ENCODE measurements around the gene OR5K3. TPM values are rescaled to one million over a fixed set of nuclear protein-coding genes. Genes with fewer than 3 reads are reported as not detected.

The OR5K3 gene
- total RNA-seq, 2 donors from 2014 or later = not detected

DNA sequence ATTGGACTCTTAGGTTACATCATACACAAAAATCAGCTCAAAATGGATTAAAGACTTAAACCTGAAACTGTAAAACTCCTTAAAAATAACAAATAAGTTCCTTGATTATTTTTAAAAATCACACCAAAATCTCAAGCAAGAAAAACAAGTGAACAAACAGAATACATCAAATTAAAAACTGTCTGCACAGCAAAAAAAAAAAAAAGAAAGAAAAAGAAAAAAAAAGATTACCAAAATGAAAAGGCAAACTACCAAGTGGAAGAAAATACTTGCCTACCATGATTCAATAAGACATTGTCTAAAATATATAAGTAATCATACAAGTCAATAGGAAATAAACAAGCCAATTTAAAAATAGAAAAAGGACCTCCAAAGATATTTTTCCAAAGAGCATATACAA, 19.3 kb upstream of the OR5K3 start:
- Histone ChIP-seq H3K4me3 (no peak overlapping the region), H3K9me3 (no peaks in the 10 kb centered on the region), H3K36me3 (no peaks in the 10 kb centered on the region), H3K4me1 (ENCODE audit: control insufficient read depth in 1 of 2, low read depth in 2 of 2) (no peaks in the 10 kb centered on the region), H3K27ac (no peak overlapping the region), H3K27me3 (replicated peaks; ENCODE audit: insufficient read depth) (no peaks in the 10 kb centered on the region)
- no peak for DNase-seq (ENCODE audit: low spot score)
- TF ChIP-seq, protein P1, sequence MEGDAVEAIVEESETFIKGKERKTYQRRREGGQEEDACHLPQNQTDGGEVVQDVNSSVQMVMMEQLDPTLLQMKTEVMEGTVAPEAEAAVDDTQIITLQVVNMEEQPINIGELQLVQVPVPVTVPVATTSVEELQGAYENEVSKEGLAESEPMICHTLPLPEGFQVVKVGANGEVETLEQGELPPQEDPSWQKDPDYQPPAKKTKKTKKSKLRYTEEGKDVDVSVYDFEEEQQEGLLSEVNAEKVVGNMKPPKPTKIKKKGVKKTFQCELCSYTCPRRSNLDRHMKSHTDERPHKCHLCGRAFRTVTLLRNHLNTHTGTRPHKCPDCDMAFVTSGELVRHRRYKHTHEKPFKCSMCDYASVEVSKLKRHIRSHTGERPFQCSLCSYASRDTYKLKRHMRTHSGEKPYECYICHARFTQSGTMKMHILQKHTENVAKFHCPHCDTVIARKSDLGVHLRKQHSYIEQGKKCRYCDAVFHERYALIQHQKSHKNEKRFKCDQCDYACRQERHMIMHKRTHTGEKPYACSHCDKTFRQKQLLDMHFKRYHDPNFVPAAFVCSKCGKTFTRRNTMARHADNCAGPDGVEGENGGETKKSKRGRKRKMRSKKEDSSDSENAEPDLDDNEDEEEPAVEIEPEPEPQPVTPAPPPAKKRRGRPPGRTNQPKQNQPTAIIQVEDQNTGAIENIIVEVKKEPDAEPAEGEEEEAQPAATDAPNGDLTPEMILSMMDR (IDR thresholded peaks at IDR 0.05) = no peak
- ATAC-seq (ENCODE audit: insufficient number of reproducible peaks, low FRiP score, low read depth) = no peak

DNA sequence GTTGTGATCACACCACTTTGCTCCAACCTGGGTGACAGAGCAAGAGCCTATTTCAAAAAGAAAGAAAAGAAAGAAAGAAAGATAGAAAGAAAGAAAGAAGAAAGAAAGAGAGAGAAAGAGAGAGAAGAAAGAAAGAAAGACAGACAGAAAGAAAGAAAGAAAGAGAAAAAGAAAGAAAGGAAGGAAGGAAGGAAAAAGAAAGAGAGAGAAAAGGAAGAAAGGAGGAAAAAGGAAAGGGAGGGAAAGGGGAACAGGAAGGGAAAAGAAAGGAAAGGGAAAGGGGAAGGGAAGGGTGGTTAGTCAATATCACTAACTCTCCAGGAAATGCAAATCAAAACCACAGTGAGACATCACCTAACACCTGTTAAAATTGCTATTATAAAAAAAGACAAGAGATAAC, 18.6 kb upstream of the OR5K3 start:
- Histone ChIP-seq H3K4me1 (ENCODE audit: control insufficient read depth in 1 of 2, low read depth in 2 of 2) (no peaks in the 10 kb centered on the region), H3K4me3 (no peak overlapping the region), H3K27me3 (replicated peaks; ENCODE audit: insufficient read depth) (no peaks in the 10 kb centered on the region), H3K36me3 (no peaks in the 10 kb centered on the region), H3K27ac (no peak overlapping the region), H3K9me3 (no peaks in the 10 kb centered on the region)
- no peak for ATAC-seq (ENCODE audit: insufficient number of reproducible peaks, low FRiP score, low read depth)
- TF ChIP-seq, protein P1 (IDR thresholded peaks at IDR 0.05) = no peak
- DNase-seq (ENCODE audit: low spot score) = no peak

DNA sequence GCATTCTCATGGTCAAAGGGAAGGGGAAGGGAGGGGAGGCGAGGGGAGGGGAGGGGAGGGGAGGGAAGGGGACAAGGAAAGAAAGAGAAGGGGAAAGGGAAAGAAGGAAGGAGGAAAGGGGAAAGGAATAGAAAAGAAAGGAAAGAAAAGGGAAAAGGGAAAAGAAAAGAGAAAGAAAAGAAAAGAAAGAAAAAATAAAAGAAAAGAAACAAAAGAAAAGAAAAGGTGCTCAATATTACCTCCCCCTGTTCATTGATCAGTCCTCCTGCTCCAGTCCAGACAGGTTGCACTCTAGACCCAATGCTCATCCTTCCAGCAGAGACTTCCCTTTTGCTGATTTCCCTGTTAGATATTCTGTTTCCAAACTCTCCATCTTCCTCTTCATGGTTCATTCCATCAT, 18.0 kb upstream of the OR5K3 start:
- no peaks in the 10 kb centered on the region for H3K27me3 ChIP-seq (replicated peaks; ENCODE audit: insufficient read depth)
- no peaks in the 10 kb centered on the region for H3K9me3 ChIP-seq

DNA sequence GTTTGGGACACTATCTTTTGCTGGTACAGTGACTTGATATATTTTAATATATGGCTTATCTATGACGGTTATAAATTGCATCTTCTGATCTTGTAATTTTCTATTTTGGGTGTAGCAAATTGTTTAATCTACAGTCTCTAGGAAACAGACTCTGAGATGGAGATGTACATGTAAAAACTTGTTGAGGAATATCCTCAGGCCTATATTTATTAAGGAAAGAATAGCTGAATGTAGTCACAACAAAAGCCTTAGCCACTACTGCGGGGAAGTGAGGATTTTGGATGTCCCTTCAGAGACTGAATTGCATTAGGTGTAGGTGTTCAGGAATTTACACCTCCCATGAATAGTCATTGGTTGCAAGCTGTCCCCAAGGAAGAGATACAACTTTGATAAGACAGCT, 13.8 kb upstream of the OR5K3 start:
- Histone ChIP-seq H3K9me3 (no peaks in the 10 kb centered on the region), H3K27ac (no peak overlapping the region), H3K27me3 (replicated peaks; ENCODE audit: insufficient read depth) (no peaks in the 10 kb centered on the region), H3K36me3 (no peaks in the 10 kb centered on the region), H3K4me1 (ENCODE audit: control insufficient read depth in 1 of 2, low read depth in 2 of 2) (no peaks in the 10 kb centered on the region), H3K4me3 (no peak overlapping the region)
- TF ChIP-seq, protein P1 (IDR thresholded peaks at IDR 0.05) = no peak
- ATAC-seq (ENCODE audit: insufficient number of reproducible peaks, low FRiP score, low read depth) = no peak
- no peak for DNase-seq (ENCODE audit: low spot score)

More for the DNA sequence above, 18.0 kb upstream of the OR5K3 start:
- ATAC-seq (ENCODE audit: insufficient number of reproducible peaks, low FRiP score, low read depth) = no peak
- TF ChIP-seq, protein P1 (IDR thresholded peaks at IDR 0.05) = no peak
- H3K4me3 ChIP-seq = no peak overlapping the region
- no peak for DNase-seq (ENCODE audit: low spot score)
- H3K27ac ChIP-seq = no peak overlapping the region
- H3K4me1 ChIP-seq (ENCODE audit: control insufficient read depth in 1 of 2, low read depth in 2 of 2) = no peaks in the 10 kb centered on the region
- H3K36me3 ChIP-seq = no peaks in the 10 kb centered on the region

DNA sequence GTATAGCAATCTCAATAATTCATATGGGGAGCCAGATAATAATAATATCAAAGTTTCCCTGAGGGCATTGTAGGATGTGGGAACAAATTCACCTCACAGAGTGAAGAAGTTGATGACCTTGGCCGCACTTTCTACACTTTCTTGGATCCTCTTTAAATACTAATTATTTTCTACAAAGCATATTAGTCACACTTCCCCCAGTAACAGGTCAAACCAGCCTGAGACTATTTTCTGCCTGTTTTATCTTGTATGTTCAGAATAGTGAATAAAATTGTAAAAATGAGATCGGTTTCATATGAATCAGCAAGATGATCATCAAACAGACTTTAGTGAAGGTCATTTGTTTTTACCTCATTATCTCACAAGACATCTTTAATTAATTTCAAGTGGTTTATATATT, 2.3 kb upstream of the OR5K3 start:
- Histone ChIP-seq H3K4me3 (no peak overlapping the region), H3K4me1 (ENCODE audit: control insufficient read depth in 1 of 2, low read depth in 2 of 2) (no peaks in the 10 kb centered on the region), H3K27ac (no peak overlapping the region), H3K9me3 (no peaks in the 10 kb centered on the region), H3K27me3 (replicated peaks; ENCODE audit: insufficient read depth) (no peaks in the 10 kb centered on the region), H3K36me3 (no peaks in the 10 kb centered on the region)
- TF ChIP-seq, protein P1 (IDR thresholded peaks at IDR 0.05) = no peak
- ATAC-seq (ENCODE audit: insufficient number of reproducible peaks, low FRiP score, low read depth) (no peak), DNase-seq (ENCODE audit: low spot score) (no peak)

All from thoracic aorta (tissue), 2 donors.